Neuron (in vitro differentiated cells): ENCODE measurements around the gene GIGYF2.

Experiments used
- H2AFZ ChIP-seq: one replicate; pipeline ENCODE4 v1.6.1; 2013; ENCODE audit warnings: low read depth, mild to moderate bottlenecking, inconsistent platforms, low read length, moderate library complexity
- H3K27me3 ChIP-seq: one replicate; pipeline ENCODE4 v1.6.1; 2013; ENCODE audit warnings: low read length; ENCODE audit not compliant: insufficient read depth
- H3K36me3 ChIP-seq: one replicate; pipeline ENCODE4 v1.6.1; 2013; ENCODE audit warnings: low read length; ENCODE audit not compliant: insufficient read depth
- H3K4me1 ChIP-seq: one replicate; pipeline ENCODE4 v1.6.1; 2013; ENCODE audit warnings: low read length; ENCODE audit not compliant: insufficient read depth
- H3K4me3 ChIP-seq: 2 replicates; pipeline ENCODE4 v1.5.1; 2013; ENCODE audit warnings: mild to moderate bottlenecking, low read length, moderate library complexity
- H3K9me3 ChIP-seq: one replicate; pipeline ENCODE4 v1.6.1; 2013; ENCODE audit warnings: low read length

GIGYF2 gene

DNA sequence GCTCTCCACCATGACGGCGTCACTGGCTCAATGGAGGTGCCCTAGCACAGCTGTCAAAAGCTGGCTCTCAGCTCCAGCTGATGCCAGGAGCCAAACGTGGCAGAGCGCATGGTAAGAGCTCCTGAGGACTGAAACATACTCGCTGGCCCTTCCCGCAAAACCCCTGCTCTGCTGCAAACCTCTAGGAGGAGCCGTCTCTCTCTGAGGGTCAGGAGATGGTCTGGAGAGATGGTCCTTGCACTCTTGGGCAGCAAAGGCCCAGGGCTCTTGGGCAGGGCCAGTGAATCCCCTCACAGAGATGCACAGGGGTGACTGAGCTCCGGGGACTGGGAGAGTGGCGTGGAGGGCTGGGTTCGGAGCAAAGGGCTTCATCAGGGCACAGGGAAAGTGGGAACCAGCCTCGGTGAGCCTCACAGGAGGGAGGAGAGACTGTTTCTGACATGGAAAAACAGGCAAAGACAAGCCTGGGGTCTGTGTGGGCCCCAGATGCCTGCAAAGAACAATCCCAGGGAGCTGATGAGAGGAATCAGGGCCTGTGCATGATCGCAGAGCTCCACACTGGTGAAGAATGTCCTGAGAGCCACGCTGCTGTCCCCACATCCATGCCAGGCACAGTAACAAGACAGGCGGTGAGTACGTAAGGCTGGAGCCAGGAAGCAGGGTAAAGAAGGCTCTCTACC lies 190.2 kb downstream of the GIGYF2 start:
- Histone ChIP-seq H3K4me1 (no peaks in the 10 kb centered on the region), H3K9me3 (no peaks in the 10 kb centered on the region), H2AFZ (no peak overlapping the region), H3K27me3 (no peaks in the 10 kb centered on the region), H3K36me3 (no peaks in the 10 kb centered on the region), H3K4me3 (no peak overlapping the region)

DNA sequence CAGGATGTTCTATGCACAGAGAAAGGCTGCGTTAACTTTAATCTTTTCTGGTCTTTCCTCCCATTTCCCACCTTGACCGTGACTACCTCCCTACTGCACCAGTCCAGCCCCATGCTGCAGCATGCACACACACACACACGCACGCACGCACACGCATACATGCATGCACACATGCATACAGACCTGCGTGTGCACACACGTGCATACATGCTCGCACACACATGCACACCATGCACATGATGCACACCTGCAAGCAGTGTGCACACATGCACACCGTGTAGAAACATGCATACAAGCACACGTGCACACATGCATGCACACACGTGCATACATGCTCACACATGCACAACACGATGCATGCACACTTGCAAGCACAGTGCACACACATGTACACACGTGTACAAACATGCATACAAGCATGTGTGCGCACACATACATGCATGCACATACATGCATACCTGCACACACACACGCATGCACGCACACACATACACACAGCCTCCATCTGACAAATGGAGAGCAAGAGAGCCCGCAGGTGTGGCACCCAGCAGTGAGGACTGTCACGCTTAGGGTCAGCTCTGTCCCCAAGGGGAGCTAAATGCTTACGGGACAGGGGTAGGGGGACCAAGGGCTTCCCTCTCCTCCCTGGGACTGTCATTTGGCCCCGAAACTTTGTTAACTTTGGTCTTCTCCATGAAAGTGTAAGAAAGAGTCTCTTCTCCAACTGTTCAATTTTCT lies 191.1 kb downstream of the GIGYF2 start:
- Histone ChIP-seq H3K36me3 (no peaks in the 10 kb centered on the region), H3K4me3 (no peak overlapping the region), H3K27me3 (no peaks in the 10 kb centered on the region), H3K4me1 (no peaks in the 10 kb centered on the region), H2AFZ (no peak overlapping the region), H3K9me3 (no peaks in the 10 kb centered on the region)

GRCh38 chr2:232888839-232889529 lies 191.9 kb downstream of the GIGYF2 start:
- no peaks in the 10 kb centered on the region for H3K4me1 ChIP-seq

DNA sequence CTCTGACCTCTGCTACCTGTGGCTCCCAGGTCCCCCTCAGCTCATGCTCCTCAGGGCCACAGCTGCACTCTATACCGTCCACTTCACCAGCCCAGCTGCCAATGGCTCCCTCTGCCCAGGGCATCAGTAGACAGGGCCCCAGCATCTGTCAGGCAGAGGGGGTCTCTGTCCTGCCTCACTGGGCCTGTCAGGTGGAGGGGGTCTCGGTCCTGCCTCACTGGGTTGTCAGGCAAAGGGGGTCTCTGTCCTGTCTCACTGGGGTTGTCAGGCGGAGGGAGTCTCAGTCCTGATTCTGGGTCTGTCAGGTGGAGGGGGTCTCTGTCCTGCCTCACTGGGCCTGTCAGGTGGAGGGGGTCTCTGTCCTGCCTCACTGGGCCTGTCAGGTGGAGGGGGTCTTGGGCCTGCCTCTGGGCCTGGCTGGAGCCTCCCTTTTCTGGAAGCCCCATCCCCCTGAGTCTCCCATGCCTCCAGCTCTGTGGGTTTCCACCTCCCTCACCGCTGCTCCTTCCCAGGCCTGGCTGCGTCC lies 192.8 kb downstream of the GIGYF2 start:
- Histone ChIP-seq H3K9me3 (no peaks in the 10 kb centered on the region), H2AFZ (no peak overlapping the region), H3K36me3 (no peaks in the 10 kb centered on the region), H3K4me1 (no peaks in the 10 kb centered on the region), H3K27me3 (no peaks in the 10 kb centered on the region), H3K4me3 (no peak overlapping the region)

More at GRCh38 chr2:232888839-232889529, 191.9 kb downstream of the GIGYF2 start:
- H2AFZ ChIP-seq = no peak overlapping the region
- no peak overlapping the region for H3K4me3 ChIP-seq
- no peaks in the 10 kb centered on the region for H3K27me3 ChIP-seq
- H3K9me3 ChIP-seq = no peaks in the 10 kb centered on the region
- no peaks in the 10 kb centered on the region for H3K36me3 ChIP-seq

- no peak overlapping the region for H3K4me3 ChIP-seq
Observed at GRCh38 chr2:232890536-232890895, 193.4 kb downstream of the GIGYF2 start.

DNA sequence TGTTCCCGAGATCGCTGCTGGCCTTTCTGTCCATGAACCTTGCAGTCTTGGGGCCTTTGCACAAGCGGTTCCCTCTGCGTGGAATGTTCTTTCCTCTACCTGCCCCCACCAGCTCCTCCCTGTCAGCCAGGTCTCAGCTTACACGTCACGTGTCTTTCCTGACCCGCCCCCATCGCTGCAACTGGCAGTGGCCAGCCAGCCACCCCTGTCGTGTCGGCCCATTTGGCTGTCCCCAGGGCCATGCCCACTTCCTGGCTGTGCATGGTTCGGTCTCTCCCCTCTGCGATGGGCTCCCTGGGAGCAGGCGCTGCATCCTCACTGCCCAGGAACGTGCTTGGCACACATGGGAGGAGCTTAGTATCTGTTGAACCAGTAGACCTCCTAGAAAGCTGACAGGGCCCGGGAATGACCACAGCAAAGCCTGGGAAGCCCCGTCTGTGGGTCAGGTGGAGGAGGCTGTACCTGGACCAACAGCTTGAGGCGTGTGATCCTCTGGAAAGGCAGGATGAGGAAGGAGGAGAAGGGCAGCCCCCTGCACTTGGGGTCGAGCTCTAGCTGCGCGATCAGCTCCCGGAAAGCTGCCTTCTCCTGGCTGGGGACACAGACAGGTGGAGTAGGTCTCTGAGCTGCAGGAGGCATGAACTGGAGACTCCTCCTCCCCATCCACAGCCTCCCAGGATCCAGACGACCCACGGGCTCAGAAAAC lies 193.9 kb downstream of the GIGYF2 start:
- H3K9me3 ChIP-seq = no peaks in the 10 kb centered on the region
- H3K4me1 ChIP-seq = no peaks in the 10 kb centered on the region
- H3K4me3 ChIP-seq = no peak overlapping the region
- no peak overlapping the region for H2AFZ ChIP-seq
- no peaks in the 10 kb centered on the region for H3K27me3 ChIP-seq
- no peaks in the 10 kb centered on the region for H3K36me3 ChIP-seq

More at GRCh38 chr2:232890536-232890895, 193.4 kb downstream of the GIGYF2 start:
- Histone ChIP-seq H2AFZ (no peak overlapping the region), H3K9me3 (no peaks in the 10 kb centered on the region), H3K36me3 (no peaks in the 10 kb centered on the region), H3K4me1 (no peaks in the 10 kb centered on the region), H3K27me3 (no peaks in the 10 kb centered on the region)

DNA sequence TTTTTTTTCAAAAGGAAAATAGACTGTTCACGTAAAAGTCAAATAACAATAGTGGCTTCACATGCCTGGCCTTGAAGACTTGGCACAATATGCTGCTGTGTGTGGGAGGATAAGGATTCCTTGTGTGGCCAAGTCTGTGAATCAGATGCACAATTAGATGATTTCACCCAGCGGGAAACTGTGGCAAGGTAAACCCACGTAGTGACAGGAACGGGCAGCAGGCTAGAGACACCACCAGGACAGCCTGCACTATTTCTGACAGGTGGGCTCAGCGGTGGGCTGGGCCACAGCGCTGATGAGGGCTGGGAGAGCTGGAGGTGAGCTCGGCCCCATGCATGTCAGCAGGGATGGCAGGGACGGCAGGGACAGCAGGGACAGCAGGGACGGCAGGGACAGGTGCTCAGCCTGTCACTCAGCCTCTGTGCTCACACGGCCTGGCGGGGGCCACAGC lies 194.5 kb downstream of the GIGYF2 start:
- Histone ChIP-seq H3K9me3 (no peaks in the 10 kb centered on the region), H2AFZ (no peak overlapping the region), H3K4me1 (no peaks in the 10 kb centered on the region), H3K4me3 (no peak overlapping the region), H3K27me3 (no peaks in the 10 kb centered on the region), H3K36me3 (no peaks in the 10 kb centered on the region)

GRCh38 chr2:232892221-232892620 lies 195.1 kb downstream of the GIGYF2 start:
- no peaks in the 10 kb centered on the region for H3K9me3 ChIP-seq
- no peaks in the 10 kb centered on the region for H3K36me3 ChIP-seq
- H2AFZ ChIP-seq = no peak overlapping the region
- H3K4me1 ChIP-seq = no peaks in the 10 kb centered on the region
- no peaks in the 10 kb centered on the region for H3K27me3 ChIP-seq
- H3K4me3 ChIP-seq = no peak overlapping the region

- Histone ChIP-seq H3K4me1 (no peaks in the 10 kb centered on the region), H3K36me3 (no peaks in the 10 kb centered on the region), H3K4me3 (no peak overlapping the region), H2AFZ (no peak overlapping the region), H3K9me3 (no peaks in the 10 kb centered on the region), H3K27me3 (no peaks in the 10 kb centered on the region)
Observed at GRCh38 chr2:232892843-232893242, 195.7 kb downstream of the GIGYF2 start.

DNA sequence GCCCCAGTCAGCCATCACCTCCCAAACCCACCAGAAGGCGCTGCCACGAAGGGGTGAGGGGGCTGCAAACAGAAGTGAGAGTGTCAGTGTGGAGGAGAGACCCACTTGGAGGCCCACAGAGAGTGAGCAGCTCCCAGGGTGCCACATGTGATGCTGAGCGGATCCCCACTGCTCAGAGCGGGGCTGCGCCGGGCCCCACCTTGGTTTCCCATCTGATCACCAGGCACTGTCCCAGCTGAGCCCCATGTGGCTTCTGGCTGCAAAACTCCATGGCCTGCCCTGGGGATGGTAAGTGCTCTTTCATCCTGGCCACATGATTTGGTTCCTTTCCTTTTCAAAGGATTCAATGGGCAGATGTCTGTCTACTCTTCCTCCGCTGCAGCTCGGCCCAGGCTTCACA lies 196.7 kb downstream of the GIGYF2 start:
- Histone ChIP-seq H2AFZ (no peak overlapping the region), H3K27me3 (peaks cover 2% of the 10 kb centered on the region), H3K36me3 (no peaks in the 10 kb centered on the region), H3K4me1 (no peaks in the 10 kb centered on the region), H3K4me3 (no peak overlapping the region), H3K9me3 (no peaks in the 10 kb centered on the region)

- Histone ChIP-seq H3K9me3 (no peaks in the 10 kb centered on the region), H2AFZ (no peak overlapping the region), H3K4me1 (no peaks in the 10 kb centered on the region), H3K36me3 (no peaks in the 10 kb centered on the region), H3K27me3 (peaks cover 2% of the 10 kb centered on the region), H3K4me3 (no peak overlapping the region)
Observed at GRCh38 chr2:232894251-232894650, 197.1 kb downstream of the GIGYF2 start.

DNA sequence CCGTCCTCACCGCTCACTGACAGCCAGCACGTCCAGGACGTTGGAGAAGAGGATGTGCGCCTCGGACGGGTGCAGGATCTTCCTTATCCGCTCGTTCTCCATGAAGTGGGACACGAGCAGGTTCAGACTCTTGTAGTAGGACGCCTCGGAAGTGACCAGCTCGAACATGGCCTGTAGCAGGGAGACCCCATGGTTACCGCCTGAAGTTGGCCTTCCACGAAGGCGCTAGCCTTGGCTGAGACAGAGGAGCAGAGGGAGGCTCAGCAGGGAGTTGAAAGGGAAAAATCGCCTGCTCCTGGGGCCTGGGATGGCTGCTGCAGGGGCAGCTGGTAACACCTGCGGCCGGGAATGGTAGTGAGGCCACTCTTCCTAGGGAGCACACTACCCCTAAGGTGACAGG lies 197.6 kb downstream of the GIGYF2 start:
- no peaks in the 10 kb centered on the region for H3K9me3 ChIP-seq
- no peak overlapping the region for H2AFZ ChIP-seq
- H3K36me3 ChIP-seq = no peaks in the 10 kb centered on the region
- no peak overlapping the region for H3K4me3 ChIP-seq
- H3K27me3 ChIP-seq = peaks cover 2% of the 10 kb centered on the region
- no peaks in the 10 kb centered on the region for H3K4me1 ChIP-seq
